Mesendoderm (in vitro differentiated cells): ENCODE results near the gene LBHD1.
"Not testable (repeated sequence)": the region's sequence is repeated elsewhere in the genome, so short reads cannot be mapped to it uniquely, and the experiment has no call there.

Experiments used
- DNase-seq: peaks from one replicate; pipeline ENCODE4 v3.0.0; 2013
- H2AK5ac ChIP-seq: 2 replicates; pipeline ENCODE4 v1.6.1; 2013; ENCODE audit warnings: low read length, inconsistent platforms
- H2BK120ac ChIP-seq: 2 replicates; pipeline ENCODE4 v1.6.1; 2013; ENCODE audit warnings: low read depth, mild to moderate bottlenecking, low read length, moderate library complexity, mixed read lengths
- H2BK15ac ChIP-seq: replicated peaks from 2 replicates; pipeline ENCODE4 v1.6.1; 2013; ENCODE audit warnings: low read depth, mild to moderate bottlenecking, moderate library complexity
- H2BK5ac ChIP-seq: 2 replicates; pipeline ENCODE4 v1.6.1; 2013; ENCODE audit warnings: low read length, inconsistent platforms
- H3K18ac ChIP-seq: 2 replicates; pipeline ENCODE4 v1.6.1; 2013; ENCODE audit warnings: mild to moderate bottlenecking, low read length, mixed read lengths
- H3K23ac ChIP-seq: one replicate; pipeline ENCODE4 v1.6.1; 2013; ENCODE audit warnings: low read length
- H3K27ac ChIP-seq: 2 replicates; pipeline ENCODE4 v1.5.1; 2013; ENCODE audit warnings: low read depth, mild to moderate bottlenecking, inconsistent platforms, low read length, moderate library complexity
- H3K27me3 ChIP-seq: 2 replicates; pipeline ENCODE4 v1.6.1; 2013; ENCODE audit warnings: low read length, control low read depth, mild to moderate bottlenecking, inconsistent platforms; ENCODE audit not compliant: insufficient read depth, poor library complexity
- H3K36me3 ChIP-seq: 2 replicates; pipeline ENCODE4 v1.6.1; 2013; ENCODE audit warnings: low read length, inconsistent platforms; ENCODE audit not compliant: control insufficient read depth, insufficient read depth
- H3K4ac ChIP-seq: one replicate; pipeline ENCODE4 v1.6.1; 2013; ENCODE audit warnings: low read depth, mild to moderate bottlenecking, low read length, moderate library complexity
- H3K4me1 ChIP-seq: 2 replicates; pipeline ENCODE4 v1.6.1; 2013; ENCODE audit warnings: low read depth, low read length, inconsistent platforms; ENCODE audit not compliant: control insufficient read depth
- H3K4me2 ChIP-seq: 2 replicates; pipeline ENCODE4 v1.6.1; 2013; ENCODE audit warnings: low read length
- H3K4me3 ChIP-seq: 2 replicates; pipeline ENCODE4 v1.5.1; 2013; ENCODE audit warnings: mild to moderate bottlenecking, low read length
- H3K56ac ChIP-seq: one replicate; pipeline ENCODE4 v1.6.1; 2013; ENCODE audit warnings: low read length
- H3K79me1 ChIP-seq: 2 replicates; pipeline ENCODE4 v1.6.1; 2013; ENCODE audit warnings: low read length, inconsistent platforms
- H3K79me2 ChIP-seq: 2 replicates; pipeline ENCODE4 v1.6.1; 2013; ENCODE audit warnings: mild to moderate bottlenecking, low read length; ENCODE audit not compliant: control insufficient read depth, insufficient read depth
- H3K9ac ChIP-seq: 2 replicates; pipeline ENCODE4 v1.6.1; 2013; ENCODE audit warnings: low read length, inconsistent platforms
- H4K5ac ChIP-seq: one replicate; pipeline ENCODE4 v1.6.1; 2013; ENCODE audit warnings: low read length
- H4K8ac ChIP-seq: one replicate; pipeline ENCODE4 v1.6.1; 2013; ENCODE audit warnings: low read depth, mild to moderate bottlenecking, control low read depth, low read length, moderate library complexity
- WGBS: extraction: QIAGEN DNeasy Blood & Tissue Kit; methylation state at CpG from one replicate; pipeline ENCODE4 v1.1.7; 2013; ENCODE audit warnings: low lambda C conversion rate, missing lambda C conversion rate; ENCODE audit not compliant: insufficient coverage; ENCODE audit errors: extremely low coverage; 5-methylcytosine and 5-hydroxymethylcytosine counted together

The LBHD1 gene

GRCh38 chr11:62654297-62654696, 17.8 kb downstream of the LBHD1 start:
- peaks cover 10% of the 10 kb centered on the region for H3K79me1 ChIP-seq

GRCh38 chr11:62652161-62653006, 19.7 kb downstream of the LBHD1 start:
- H3K27ac ChIP-seq = peak overlapping the region; percentile 88
- H2BK15ac ChIP-seq = no peak overlapping the region
- H4K5ac ChIP-seq = no peak overlapping the region
- peak overlapping the region; percentile 95 for H3K56ac ChIP-seq
- peaks cover 11% of the 10 kb centered on the region for H3K79me1 ChIP-seq
- no peak overlapping the region for H2BK120ac ChIP-seq
- peak overlapping the region; percentile 51 for H2AK5ac ChIP-seq
- DNase-seq = no peak
- H3K9ac ChIP-seq = peak overlapping the region; percentile 99
- H3K4me1 ChIP-seq = peaks cover 2% of the 10 kb centered on the region
- H2BK5ac ChIP-seq = no peak overlapping the region
- peak overlapping the region; percentile 24 for H3K4ac ChIP-seq
- peaks cover 10% of the 10 kb centered on the region for H3K79me2 ChIP-seq
- H4K8ac ChIP-seq = no peak overlapping the region
- H3K4me2 ChIP-seq = peak overlapping the region; percentile 99
- H3K4me3 ChIP-seq = peak overlapping the region; percentile 97
- H3K36me3 ChIP-seq = peaks cover 6% of the 10 kb centered on the region
- WGBS = no CpG with 5 or more reads among the region's 16 CpGs
- H3K27me3 ChIP-seq = peaks cover 3% of the 10 kb centered on the region
- no peak overlapping the region for H3K18ac ChIP-seq
- peak overlapping the region; percentile 89 for H3K23ac ChIP-seq

More at GRCh38 chr11:62654297-62654696, 17.8 kb downstream of the LBHD1 start:
- Histone ChIP-seq H4K8ac (no peak overlapping the region), H3K79me2 (peaks cover 10% of the 10 kb centered on the region), H2BK120ac (no peak overlapping the region), H3K56ac (no peak overlapping the region), H3K4me3 (no peak overlapping the region), H4K5ac (no peak overlapping the region), H2AK5ac (no peak overlapping the region), H2BK5ac (no peak overlapping the region), H3K9ac (no peak overlapping the region), H3K18ac (no peak overlapping the region), H3K27ac (no peak overlapping the region), H3K36me3 (peaks cover 3% of the 10 kb centered on the region), H3K4ac (no peak overlapping the region), H3K23ac (no peak overlapping the region), H2BK15ac (no peak overlapping the region), H3K4me1 (peaks cover 2% of the 10 kb centered on the region), H3K4me2 (no peak overlapping the region), H3K27me3 (peaks cover 3% of the 10 kb centered on the region)
- no peak for DNase-seq
- WGBS = no CpG with 5 or more reads among the region's 11 CpGs

- not testable (repeated sequence) for H2AK5ac ChIP-seq, H3K56ac ChIP-seq, H3K18ac ChIP-seq, H3K4me3 ChIP-seq, H3K27ac ChIP-seq, H2BK5ac ChIP-seq, H2BK15ac ChIP-seq, DNase-seq, H4K8ac ChIP-seq, H3K4ac ChIP-seq, H4K5ac ChIP-seq, H3K36me3 ChIP-seq, H3K27me3 ChIP-seq, H3K4me1 ChIP-seq, H3K9ac ChIP-seq, H3K4me2 ChIP-seq, H3K23ac ChIP-seq, H2BK120ac ChIP-seq
- Histone ChIP-seq H3K79me2 (peaks cover 20% of the 10 kb centered on the region), H3K79me1 (peaks cover 16% of the 10 kb centered on the region)
- no CpG with 5 or more reads among the region's 12 CpGs for WGBS
Measured at GRCh38 chr11:62650283-62650682, 21.8 kb downstream of the LBHD1 start.

GRCh38 chr11:62649486-62649885, 22.6 kb downstream of the LBHD1 start:
- H3K18ac ChIP-seq = no peak overlapping the region
- peaks cover 26% of the 10 kb centered on the region for H3K79me2 ChIP-seq
- no peak overlapping the region for H2BK15ac ChIP-seq
- no peak overlapping the region for H3K27ac ChIP-seq
- H3K4me1 ChIP-seq = peaks cover 2% of the 10 kb centered on the region
- H3K27me3 ChIP-seq = peaks cover 3% of the 10 kb centered on the region
- H4K5ac ChIP-seq = no peak overlapping the region
- H3K4me2 ChIP-seq = no peak overlapping the region
- H3K9ac ChIP-seq = no peak overlapping the region
- no CpG with 5 or more reads among the region's 11 CpGs for WGBS
- no peak overlapping the region for H3K4me3 ChIP-seq
- no peak overlapping the region for H2AK5ac ChIP-seq
- no peak overlapping the region for H3K56ac ChIP-seq
- H3K23ac ChIP-seq = no peak overlapping the region
- no peak overlapping the region for H2BK5ac ChIP-seq
- peaks cover 20% of the 10 kb centered on the region for H3K79me1 ChIP-seq
- no peak for DNase-seq
- H2BK120ac ChIP-seq = no peak overlapping the region
- H3K36me3 ChIP-seq = peaks cover 6% of the 10 kb centered on the region
- H3K4ac ChIP-seq = no peak overlapping the region
- no peak overlapping the region for H4K8ac ChIP-seq

- H4K5ac ChIP-seq = no peak overlapping the region
- peaks cover 2% of the 10 kb centered on the region for H3K4me1 ChIP-seq
- peaks cover 8% of the 10 kb centered on the region for H3K36me3 ChIP-seq
- H3K27ac ChIP-seq = no peak overlapping the region
- no peak for DNase-seq
- H2BK5ac ChIP-seq = no peak overlapping the region
- H2AK5ac ChIP-seq = no peak overlapping the region
- H2BK15ac ChIP-seq = no peak overlapping the region
- H2BK120ac ChIP-seq = no peak overlapping the region
- peaks cover 25% of the 10 kb centered on the region for H3K79me1 ChIP-seq
- H3K4me2 ChIP-seq = no peak overlapping the region
- H3K56ac ChIP-seq = no peak overlapping the region
- no peak overlapping the region for H3K9ac ChIP-seq
- no peak overlapping the region for H3K4ac ChIP-seq
- no peak overlapping the region for H4K8ac ChIP-seq
- H3K79me2 ChIP-seq = peaks cover 31% of the 10 kb centered on the region
- no peak overlapping the region for H3K4me3 ChIP-seq
- no peak overlapping the region for H3K23ac ChIP-seq
- WGBS = no CpG with 5 or more reads among the region's 11 CpGs
- H3K18ac ChIP-seq = no peak overlapping the region
- peaks cover 3% of the 10 kb centered on the region for H3K27me3 ChIP-seq
Measured at GRCh38 chr11:62648967-62649364, 23.1 kb downstream of the LBHD1 start.
